NB4 (cell line): ENCODE data around the gene MAP3K13.

Experiments used
- MYC ChIP-seq: IDR thresholded peaks from 2 replicates; pipeline ENCODE4 v1.6.1; 2011; ENCODE audit warnings: low read depth, low read length
- POLR2A ChIP-seq: IDR thresholded peaks from 2 replicates; pipeline ENCODE4 v1.6.1; 2011; ENCODE audit warnings: mild to moderate bottlenecking; ENCODE audit not compliant: insufficient read length; ENCODE audit errors: extremely low read depth
- TF ChIP-seq, protein P1 (sequence below): IDR thresholded peaks from one replicate; pipeline ENCODE4 v1.5.1; 2012; ENCODE audit warnings: low read depth, low read length

- TF ChIP-seq, protein P1, sequence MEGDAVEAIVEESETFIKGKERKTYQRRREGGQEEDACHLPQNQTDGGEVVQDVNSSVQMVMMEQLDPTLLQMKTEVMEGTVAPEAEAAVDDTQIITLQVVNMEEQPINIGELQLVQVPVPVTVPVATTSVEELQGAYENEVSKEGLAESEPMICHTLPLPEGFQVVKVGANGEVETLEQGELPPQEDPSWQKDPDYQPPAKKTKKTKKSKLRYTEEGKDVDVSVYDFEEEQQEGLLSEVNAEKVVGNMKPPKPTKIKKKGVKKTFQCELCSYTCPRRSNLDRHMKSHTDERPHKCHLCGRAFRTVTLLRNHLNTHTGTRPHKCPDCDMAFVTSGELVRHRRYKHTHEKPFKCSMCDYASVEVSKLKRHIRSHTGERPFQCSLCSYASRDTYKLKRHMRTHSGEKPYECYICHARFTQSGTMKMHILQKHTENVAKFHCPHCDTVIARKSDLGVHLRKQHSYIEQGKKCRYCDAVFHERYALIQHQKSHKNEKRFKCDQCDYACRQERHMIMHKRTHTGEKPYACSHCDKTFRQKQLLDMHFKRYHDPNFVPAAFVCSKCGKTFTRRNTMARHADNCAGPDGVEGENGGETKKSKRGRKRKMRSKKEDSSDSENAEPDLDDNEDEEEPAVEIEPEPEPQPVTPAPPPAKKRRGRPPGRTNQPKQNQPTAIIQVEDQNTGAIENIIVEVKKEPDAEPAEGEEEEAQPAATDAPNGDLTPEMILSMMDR, result no peak
- TF ChIP-seq POLR2A, result no peak
- TF ChIP-seq MYC, result no peak
Observed at GRCh38 chr3:185381320-185382058, 18.6 kb downstream of the MAP3K13 start.
